ENCODE measurements around the gene ZRANB3.

Gene ZRANB3

DNA sequence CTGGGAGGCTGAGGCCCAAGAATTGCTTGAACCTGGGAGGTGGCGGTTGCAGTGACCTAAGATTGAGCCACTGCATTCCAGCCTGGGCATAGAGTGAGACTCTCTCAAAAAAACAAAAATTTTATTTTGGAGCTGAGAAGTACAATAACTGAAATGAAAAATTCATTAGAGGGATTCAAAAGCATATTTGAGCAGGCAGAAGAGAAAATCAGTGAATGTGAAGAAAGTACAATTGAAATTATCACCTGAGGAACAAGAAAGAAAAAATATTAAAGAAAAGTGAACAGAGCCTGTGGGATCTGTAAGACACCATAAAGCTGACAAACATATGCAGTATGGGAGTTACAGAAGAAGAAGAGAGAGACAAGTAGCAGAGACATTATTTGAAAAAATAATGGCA lies 341.9 kb downstream of the ZRANB3 start:
- ChIA-PET POLR2A (no interaction called here), CTCF (no interaction called here)
- DNase-seq (ENCODE audit: extremely low spot score), result no peak
- TF ChIP-seq ELF4 (IDR thresholded peaks at IDR 0.05), result no peak
- no peak for TF ChIP-seq TARDBP (IDR thresholded peaks at IDR 0.05)
- TF ChIP-seq NFRKB (IDR thresholded peaks at IDR 0.05), result no peak
- no peak for TF ChIP-seq FOXM1 (IDR thresholded peaks at IDR 0.05; ENCODE audit: borderline replicate concordance)
- TF ChIP-seq ARNT (IDR thresholded peaks at IDR 0.05), result no peak
- no peak for TF ChIP-seq BHLHE40 (IDR thresholded peaks at IDR 0.05; ENCODE audit: borderline replicate concordance)
- no peak for TF ChIP-seq SUZ12 (IDR thresholded peaks at IDR 0.05)
- TF ChIP-seq HDGF (IDR thresholded peaks at IDR 0.05; ENCODE audit: borderline replicate concordance), result no peak
- no peak for TF ChIP-seq FOXK2 (IDR thresholded peaks at IDR 0.05)
- no peak for TF ChIP-seq LEF1 (IDR thresholded peaks at IDR 0.05; ENCODE audit: borderline replicate concordance)
- TF ChIP-seq SP1 (IDR thresholded peaks at IDR 0.05), result no peak

DNA sequence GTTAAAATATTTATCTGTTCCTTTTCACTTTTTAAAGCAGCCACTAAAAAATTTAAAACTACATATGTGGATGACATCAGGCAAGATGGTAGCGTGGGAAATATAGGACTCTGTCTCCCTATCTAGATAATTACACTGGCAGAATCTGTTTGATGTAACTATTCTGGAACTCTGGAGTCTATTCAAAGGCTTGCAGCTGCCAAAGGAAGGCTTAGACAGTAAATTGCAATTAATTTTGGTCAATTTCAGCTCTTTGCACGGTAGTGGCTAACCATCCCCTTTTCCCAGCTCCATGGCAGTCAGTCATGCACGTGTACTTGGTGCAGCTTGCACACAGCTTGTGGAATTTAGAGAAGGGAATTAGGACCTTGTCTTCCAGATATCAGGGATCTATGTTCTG lies 343.7 kb downstream of the ZRANB3 start:
- DNase-seq (ENCODE audit: extremely low spot score), result no peak
- no peak for TF ChIP-seq ZNF384 (IDR thresholded peaks at IDR 0.05)
- TF ChIP-seq ARNT (IDR thresholded peaks at IDR 0.05), result no peak
- no peak for TF ChIP-seq HDGF (IDR thresholded peaks at IDR 0.05; ENCODE audit: borderline replicate concordance)
- TF ChIP-seq FOXK2 (IDR thresholded peaks at IDR 0.05), result no peak
- no peak for TF ChIP-seq FOXA1 (IDR thresholded peaks at IDR 0.05)
- no peak for TF ChIP-seq L3MBTL2 (conservative IDR thresholded peaks at IDR 0.05)
- no peak for TF ChIP-seq TARDBP (IDR thresholded peaks at IDR 0.05)
- no peak for TF ChIP-seq SUZ12 (IDR thresholded peaks at IDR 0.05)
- no peak for TF ChIP-seq NFRKB (IDR thresholded peaks at IDR 0.05)
- ChIA-PET POLR2A (no interaction called here), CTCF (no interaction called here)

DNA sequence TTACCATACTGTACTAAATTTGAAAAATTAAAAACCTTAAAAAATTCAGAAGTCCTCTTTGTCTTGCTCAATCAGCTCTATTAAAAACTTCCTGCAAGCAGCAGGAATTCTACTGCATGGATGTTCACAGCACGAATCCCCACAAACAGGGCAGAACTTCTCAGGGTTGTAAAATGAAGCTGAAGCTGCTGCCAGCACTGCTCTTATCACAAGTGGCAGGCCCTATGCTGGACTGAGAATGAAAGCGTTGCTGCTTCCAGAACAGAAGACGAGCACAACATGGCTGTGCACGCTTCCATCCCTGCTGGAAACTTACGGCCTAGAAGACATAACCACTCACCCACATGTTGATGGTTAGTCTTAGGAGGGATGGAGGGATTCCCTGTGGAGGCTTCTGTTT lies 345.0 kb downstream of the ZRANB3 start:
- no peak for DNase-seq (ENCODE audit: extremely low spot score)
- TF ChIP-seq SUZ12 (IDR thresholded peaks at IDR 0.05), result no peak
- no peak for TF ChIP-seq L3MBTL2 (conservative IDR thresholded peaks at IDR 0.05)
- TF ChIP-seq BHLHE40 (IDR thresholded peaks at IDR 0.05; ENCODE audit: borderline replicate concordance), result no peak
- no peak for TF ChIP-seq ARNT (IDR thresholded peaks at IDR 0.05)
- TF ChIP-seq NFRKB (IDR thresholded peaks at IDR 0.05), result no peak
- no peak for TF ChIP-seq LEF1 (IDR thresholded peaks at IDR 0.05; ENCODE audit: borderline replicate concordance)
- TF ChIP-seq FOXK2 (IDR thresholded peaks at IDR 0.05), result no peak
- ChIA-PET CTCF (no interaction called here), POLR2A (no interaction called here)

DNA sequence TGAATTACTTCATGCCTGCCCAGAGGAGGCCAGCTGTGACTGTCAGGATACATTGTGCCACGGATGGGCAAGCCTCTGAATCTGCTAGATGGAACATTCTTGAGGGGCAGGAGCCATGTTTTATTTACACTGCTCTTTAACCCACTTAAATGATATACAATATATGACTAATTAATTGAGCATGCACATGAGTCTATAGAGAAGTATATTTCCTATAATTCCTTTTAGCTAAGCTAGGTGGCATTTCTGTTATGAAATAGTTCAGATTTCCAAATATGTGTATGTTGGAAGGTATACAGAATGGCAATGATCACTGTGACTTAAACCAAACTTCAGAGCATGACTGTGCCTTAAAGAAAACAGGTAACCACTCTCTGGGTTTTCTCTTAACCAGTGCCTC lies 347.2 kb downstream of the ZRANB3 start:
- no peak for TF ChIP-seq NFRKB (IDR thresholded peaks at IDR 0.05)
- no peak for TF ChIP-seq ZNF384 (IDR thresholded peaks at IDR 0.05)
- no peak for TF ChIP-seq FOXK2 (IDR thresholded peaks at IDR 0.05)
- no peak for TF ChIP-seq LEF1 (IDR thresholded peaks at IDR 0.05; ENCODE audit: borderline replicate concordance)
- TF ChIP-seq L3MBTL2 (conservative IDR thresholded peaks at IDR 0.05), result no peak
- TF ChIP-seq, protein P1, sequence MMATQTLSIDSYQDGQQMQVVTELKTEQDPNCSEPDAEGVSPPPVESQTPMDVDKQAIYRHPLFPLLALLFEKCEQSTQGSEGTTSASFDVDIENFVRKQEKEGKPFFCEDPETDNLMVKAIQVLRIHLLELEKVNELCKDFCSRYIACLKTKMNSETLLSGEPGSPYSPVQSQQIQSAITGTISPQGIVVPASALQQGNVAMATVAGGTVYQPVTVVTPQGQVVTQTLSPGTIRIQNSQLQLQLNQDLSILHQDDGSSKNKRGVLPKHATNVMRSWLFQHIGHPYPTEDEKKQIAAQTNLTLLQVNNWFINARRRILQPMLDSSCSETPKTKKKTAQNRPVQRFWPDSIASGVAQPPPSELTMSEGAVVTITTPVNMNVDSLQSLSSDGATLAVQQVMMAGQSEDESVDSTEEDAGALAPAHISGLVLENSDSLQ (IDR thresholded peaks at IDR 0.05), result no peak
- TF ChIP-seq BHLHE40 (IDR thresholded peaks at IDR 0.05; ENCODE audit: borderline replicate concordance), result no peak
- no peak for TF ChIP-seq HDGF (IDR thresholded peaks at IDR 0.05; ENCODE audit: borderline replicate concordance)
- no peak for TF ChIP-seq SUZ12 (IDR thresholded peaks at IDR 0.05)
- no peak for TF ChIP-seq TARDBP (IDR thresholded peaks at IDR 0.05)
- TF ChIP-seq SP1 (IDR thresholded peaks at IDR 0.05), result no peak
- no peak for TF ChIP-seq ELF4 (IDR thresholded peaks at IDR 0.05)
- TF ChIP-seq FOXA1 (IDR thresholded peaks at IDR 0.05), result no peak
- no peak for TF ChIP-seq ARNT (IDR thresholded peaks at IDR 0.05)
- TF ChIP-seq CTBP1 (IDR thresholded peaks at IDR 0.05; ENCODE audit: borderline replicate concordance), result no peak
- TF ChIP-seq FOXM1 (IDR thresholded peaks at IDR 0.05; ENCODE audit: borderline replicate concordance), result no peak
- CTCF ChIA-PET, result no interaction called here
- DNase-seq (ENCODE audit: extremely low spot score), result no peak
- POLR2A ChIA-PET, result no interaction called here

DNA sequence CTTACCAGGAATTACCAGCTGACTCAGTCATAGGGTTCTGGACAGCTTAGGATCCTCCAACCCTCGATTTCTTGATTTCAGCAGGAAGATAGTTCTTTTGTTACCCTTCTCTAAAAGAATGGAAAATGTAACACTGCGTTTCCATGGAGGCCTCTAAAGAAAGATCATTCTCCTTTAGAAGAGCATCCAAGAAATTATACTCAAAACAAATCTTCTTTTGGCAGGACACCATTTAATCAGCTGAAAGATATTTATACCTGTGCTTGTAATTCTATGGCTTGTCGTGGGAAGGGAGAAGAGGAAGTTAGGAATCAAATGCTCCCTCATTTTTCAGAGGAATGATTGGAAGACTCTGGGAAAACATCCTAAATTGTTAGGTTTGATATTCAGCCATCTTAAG lies 348.4 kb downstream of the ZRANB3 start:
- POLR2A ChIA-PET, result no interaction called here
- TF ChIP-seq FOXM1 (IDR thresholded peaks at IDR 0.05; ENCODE audit: borderline replicate concordance) (no peak), ELF4 (IDR thresholded peaks at IDR 0.05) (no peak), ZNF384 (IDR thresholded peaks at IDR 0.05) (no peak), LEF1 (IDR thresholded peaks at IDR 0.05; ENCODE audit: borderline replicate concordance) (no peak), L3MBTL2 (conservative IDR thresholded peaks at IDR 0.05) (no peak), FOXA1 (IDR thresholded peaks at IDR 0.05) (no peak), FOXK2 (IDR thresholded peaks at IDR 0.05) (no peak), SP1 (IDR thresholded peaks at IDR 0.05) (no peak), CTBP1 (IDR thresholded peaks at IDR 0.05; ENCODE audit: borderline replicate concordance) (no peak), NFRKB (IDR thresholded peaks at IDR 0.05) (no peak), BHLHE40 (IDR thresholded peaks at IDR 0.05; ENCODE audit: borderline replicate concordance) (no peak), HDGF (IDR thresholded peaks at IDR 0.05; ENCODE audit: borderline replicate concordance) (no peak), SUZ12 (IDR thresholded peaks at IDR 0.05) (no peak), ARNT (IDR thresholded peaks at IDR 0.05) (no peak), TARDBP (IDR thresholded peaks at IDR 0.05) (no peak)
- TF ChIP-seq, protein P1 (IDR thresholded peaks at IDR 0.05), result no peak
- DNase-seq (ENCODE audit: extremely low spot score), result no peak
- CTCF ChIA-PET, result no interaction called here

DNA sequence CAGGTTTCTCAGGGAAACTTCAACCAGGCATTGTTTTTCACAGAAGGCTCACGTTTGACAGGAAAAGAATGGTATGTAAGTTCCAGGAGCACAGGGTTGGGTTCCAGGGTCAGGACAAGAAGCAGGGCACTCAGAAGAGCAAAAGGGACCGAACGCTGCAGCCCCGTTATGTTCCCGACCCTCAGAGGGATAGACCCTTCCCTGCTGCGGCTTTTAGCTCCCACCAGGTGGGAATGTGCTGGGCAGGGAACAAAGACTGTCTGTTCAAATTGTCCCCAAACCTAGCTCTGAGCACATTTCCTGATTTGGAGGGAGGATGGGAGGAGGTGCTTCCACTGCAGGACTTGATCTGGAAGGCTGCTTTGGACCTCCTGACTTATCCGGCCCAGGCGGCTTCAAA lies 348.8 kb downstream of the ZRANB3 start:
- TF ChIP-seq FOXM1 (IDR thresholded peaks at IDR 0.05; ENCODE audit: borderline replicate concordance) (no peak), NFRKB (IDR thresholded peaks at IDR 0.05) (no peak), ELF4 (IDR thresholded peaks at IDR 0.05) (no peak), CTBP1 (IDR thresholded peaks at IDR 0.05; ENCODE audit: borderline replicate concordance) (no peak), SP1 (IDR thresholded peaks at IDR 0.05) (no peak), ZNF384 (IDR thresholded peaks at IDR 0.05) (no peak), TARDBP (IDR thresholded peaks at IDR 0.05) (no peak), FOXK2 (IDR thresholded peaks at IDR 0.05) (no peak), BHLHE40 (IDR thresholded peaks at IDR 0.05; ENCODE audit: borderline replicate concordance) (no peak)
- ChIA-PET CTCF (interaction anchor here (0.6 kb wide), 1 partner anchor 21 kb away, joined by 3 read pairs; no protein-coding TSS in a partner anchor), POLR2A (no interaction called here)
- DNase-seq (ENCODE audit: extremely low spot score), result no peak

DNA sequence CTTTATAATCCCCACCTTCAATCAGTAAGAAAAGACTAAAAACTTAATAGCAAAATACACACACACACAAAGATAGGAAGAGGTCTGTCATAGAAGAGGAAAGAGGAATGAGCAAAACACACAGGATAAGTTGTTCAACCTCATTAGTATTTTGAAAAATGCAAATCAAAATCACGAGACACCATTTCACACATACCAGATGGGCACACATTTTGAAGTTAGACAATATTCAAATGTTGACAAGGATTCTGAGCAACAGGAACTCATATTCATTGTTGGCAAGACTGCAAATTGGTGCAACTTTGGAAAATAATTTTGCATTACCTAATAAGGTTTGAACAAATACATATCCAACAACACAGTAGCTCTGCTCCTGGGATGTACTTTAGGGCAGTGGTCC lies 351.3 kb downstream of the ZRANB3 start:
- ChIA-PET POLR2A (no interaction called here), CTCF (no interaction called here)
- TF ChIP-seq HDGF (IDR thresholded peaks at IDR 0.05; ENCODE audit: borderline replicate concordance), result no peak
- TF ChIP-seq FOXM1 (IDR thresholded peaks at IDR 0.05; ENCODE audit: borderline replicate concordance), result no peak
- TF ChIP-seq FOXA1 (IDR thresholded peaks at IDR 0.05), result no peak
- TF ChIP-seq ZNF384 (IDR thresholded peaks at IDR 0.05), result no peak
- TF ChIP-seq TARDBP (IDR thresholded peaks at IDR 0.05), result no peak
- no peak for TF ChIP-seq LEF1 (IDR thresholded peaks at IDR 0.05; ENCODE audit: borderline replicate concordance)
- TF ChIP-seq, protein P1 (IDR thresholded peaks at IDR 0.05), result no peak
- no peak for TF ChIP-seq NFRKB (IDR thresholded peaks at IDR 0.05)
- TF ChIP-seq SP1 (IDR thresholded peaks at IDR 0.05), result no peak
- no peak for TF ChIP-seq BHLHE40 (IDR thresholded peaks at IDR 0.05; ENCODE audit: borderline replicate concordance)
- TF ChIP-seq ELF4 (IDR thresholded peaks at IDR 0.05), result no peak
- no peak for TF ChIP-seq FOXK2 (IDR thresholded peaks at IDR 0.05)
- TF ChIP-seq ARNT (IDR thresholded peaks at IDR 0.05), result no peak
- no peak for TF ChIP-seq L3MBTL2 (conservative IDR thresholded peaks at IDR 0.05)
- no peak for TF ChIP-seq SUZ12 (IDR thresholded peaks at IDR 0.05)
- TF ChIP-seq CTBP1 (IDR thresholded peaks at IDR 0.05; ENCODE audit: borderline replicate concordance), result no peak
- DNase-seq (ENCODE audit: extremely low spot score), result no peak

Data from HEK293T (cell line).